LoVo (cell line): ENCODE data around the gene TAS1R2.

ENCODE experiments used
- DNase-seq: peaks from one replicate; pipeline ENCODE4 v3.0.0-alpha.2; 2016; ENCODE audit warnings: low spot score

TAS1R2 gene

GRCh38 chr1:18883636-18884418, 24.4 kb upstream of the TAS1R2 start:
- DNase-seq, result peak; percentile 45

- DNase-seq, result no peak
Measured at GRCh38 chr1:18883079-18883478, 23.6 kb upstream of the TAS1R2 start.

GRCh38 chr1:18882486-18882885, 23.0 kb upstream of the TAS1R2 start:
- DNase-seq, result no peak

- no peak for DNase-seq
Measured at GRCh38 chr1:18881642-18882431, 22.4 kb upstream of the TAS1R2 start.

GRCh38 chr1:18881164-18881563, 21.7 kb upstream of the TAS1R2 start:
- no peak for DNase-seq

GRCh38 chr1:18880585-18880984, 21.1 kb upstream of the TAS1R2 start:
- no peak for DNase-seq

GRCh38 chr1:18879791-18880309, 20.4 kb upstream of the TAS1R2 start:
- DNase-seq, result no peak

- no peak for DNase-seq
Measured at GRCh38 chr1:18879215-18879790, 19.8 kb upstream of the TAS1R2 start.

GRCh38 chr1:18878538-18879214, 19.2 kb upstream of the TAS1R2 start:
- no peak for DNase-seq

GRCh38 chr1:18877282-18877681, 17.8 kb upstream of the TAS1R2 start:
- no peak for DNase-seq

GRCh38 chr1:18876210-18876609, 16.8 kb upstream of the TAS1R2 start:
- DNase-seq, result no peak

GRCh38 chr1:18875796-18876128, 16.3 kb upstream of the TAS1R2 start:
- DNase-seq, result no peak

- DNase-seq, result peak; percentile 54
Measured at GRCh38 chr1:18875107-18875795, 15.8 kb upstream of the TAS1R2 start.

GRCh38 chr1:18874600-18874999, 15.1 kb upstream of the TAS1R2 start:
- DNase-seq, result no peak

- DNase-seq, result no peak
Measured at GRCh38 chr1:18874036-18874435, 14.6 kb upstream of the TAS1R2 start.

- no peak for DNase-seq
Measured at GRCh38 chr1:18872071-18872611, 12.7 kb upstream of the TAS1R2 start.

GRCh38 chr1:18871401-18872070, 12.1 kb upstream of the TAS1R2 start:
- DNase-seq, result no peak

- no peak for DNase-seq
Measured at GRCh38 chr1:18870957-18871356, 11.5 kb upstream of the TAS1R2 start.

- DNase-seq, result peak; percentile 5
Measured at GRCh38 chr1:18870595-18870865, 11.1 kb upstream of the TAS1R2 start.

GRCh38 chr1:18869847-18870594, 10.6 kb upstream of the TAS1R2 start:
- DNase-seq, result no peak
